NCI-H1105 (cell line): ENCODE measurements around the gene TBC1D10A.

Source experiments
- DNase-seq: peaks from one replicate; lab custom pipeline; 2025; lab: John Stamatoyannopoulos, UW

Gene TBC1D10A

GRCh38 chr22:30285846-30286200 lies 40.9 kb downstream of the TBC1D10A start:
- DNase-seq, result no peak

- no peak for DNase-seq
These were observed 41.4 kb downstream of the TBC1D10A start for GRCh38 chr22:30285176-30285845.

- DNase-seq, result no peak
These were observed 42.1 kb downstream of the TBC1D10A start for GRCh38 chr22:30284666-30285065.

- DNase-seq, result no peak
These were observed 42.6 kb downstream of the TBC1D10A start for GRCh38 chr22:30284172-30284571.

GRCh38 chr22:30283342-30283741 lies 43.4 kb downstream of the TBC1D10A start:
- DNase-seq, result no peak

GRCh38 chr22:30282616-30283046 lies 44.1 kb downstream of the TBC1D10A start:
- no peak for DNase-seq

GRCh38 chr22:30280505-30280904 lies 46.2 kb downstream of the TBC1D10A start:
- DNase-seq, result no peak

- DNase-seq, result no peak
These were observed 46.8 kb downstream of the TBC1D10A start for GRCh38 chr22:30279932-30280331.

GRCh38 chr22:30279046-30279788 lies 47.5 kb downstream of the TBC1D10A start:
- no peak for DNase-seq

GRCh38 chr22:30277547-30278344 lies 49.0 kb downstream of the TBC1D10A start:
- DNase-seq, result no peak

- DNase-seq, result no peak
These were observed 50.7 kb downstream of the TBC1D10A start for GRCh38 chr22:30276039-30276438.

- no peak for DNase-seq
These were observed 51.1 kb downstream of the TBC1D10A start for GRCh38 chr22:30275625-30276024.

- no peak for DNase-seq
These were observed 52.3 kb downstream of the TBC1D10A start for GRCh38 chr22:30274437-30274812.

GRCh38 chr22:30273711-30274436 lies 52.9 kb downstream of the TBC1D10A start:
- DNase-seq, result no peak

- no peak for DNase-seq
These were observed 53.8 kb downstream of the TBC1D10A start for GRCh38 chr22:30272781-30273601.

GRCh38 chr22:30270832-30271231 lies 55.9 kb downstream of the TBC1D10A start:
- no peak for DNase-seq

- no peak for DNase-seq
These were observed 58.4 kb downstream of the TBC1D10A start for GRCh38 chr22:30268331-30268730.

GRCh38 chr22:30267382-30268302 lies 59.1 kb downstream of the TBC1D10A start:
- no peak for DNase-seq

GRCh38 chr22:30266445-30267381 lies 60.0 kb downstream of the TBC1D10A start, which contains the start of gene OSM:
OSM (minus strand) TSS chr22:30266851; CDS start chr22:30266799, 52 bp downstream.
- DNase-seq, result no peak
